ENCODE results near the gene AACS. TPM values are rescaled to one million over a fixed set of nuclear protein-coding genes. Genes with fewer than 3 reads are reported as not detected.

Gene AACS
- total and polyA plus RNA-seq, 2 of the 8 experiments (the other 6 are each of a cell fraction or from before 2014, with no cell fraction given): 51.9 to 52.4 TPM

GRCh38 chr12:125175576-125175975 is 110.3 kb downstream of the AACS start (continued):
- TF ChIP-seq ATF3 (IDR thresholded peaks at IDR 0.05; ENCODE audit: insufficient read depth, low read depth, low read length): no peak
- TF ChIP-seq TAF1 (IDR thresholded peaks at IDR 0.05; ENCODE audit: low read depth, low read length): no peak

Measured in H1 (cell line).